DOHH2 (cell line): Measurements from ENCODE around the gene MAP4K4.

ENCODE experiments used
- CTCF ChIP-seq: fragments of 200-600 bp; sonication (generic); IDR thresholded peaks from one replicate; pipeline ENCODE4 v1.5.1; 2014; ENCODE audit warnings: antibody characterized with exemption, mild to moderate bottlenecking, low read depth, low read length; ENCODE audit not compliant: poor library complexity, severe bottlenecking
- EZH2phosphoT487 ChIP-seq: fragments of 200-600 bp; sonication (generic); IDR thresholded peaks from 2 replicates; pipeline ENCODE4 v1.6.1; 2017; ENCODE audit warnings: borderline replicate concordance, mild to moderate bottlenecking, antibody characterized with exemption, low read length, moderate library complexity, mixed read lengths

GRCh38 chr2:101753720-101754490, 56.4 kb downstream of the MAP4K4 start:
- no peak for TF ChIP-seq CTCF
- no peak for TF ChIP-seq EZH2phosphoT487
